ENCODE measurements around the gene MSLN.

DNA sequence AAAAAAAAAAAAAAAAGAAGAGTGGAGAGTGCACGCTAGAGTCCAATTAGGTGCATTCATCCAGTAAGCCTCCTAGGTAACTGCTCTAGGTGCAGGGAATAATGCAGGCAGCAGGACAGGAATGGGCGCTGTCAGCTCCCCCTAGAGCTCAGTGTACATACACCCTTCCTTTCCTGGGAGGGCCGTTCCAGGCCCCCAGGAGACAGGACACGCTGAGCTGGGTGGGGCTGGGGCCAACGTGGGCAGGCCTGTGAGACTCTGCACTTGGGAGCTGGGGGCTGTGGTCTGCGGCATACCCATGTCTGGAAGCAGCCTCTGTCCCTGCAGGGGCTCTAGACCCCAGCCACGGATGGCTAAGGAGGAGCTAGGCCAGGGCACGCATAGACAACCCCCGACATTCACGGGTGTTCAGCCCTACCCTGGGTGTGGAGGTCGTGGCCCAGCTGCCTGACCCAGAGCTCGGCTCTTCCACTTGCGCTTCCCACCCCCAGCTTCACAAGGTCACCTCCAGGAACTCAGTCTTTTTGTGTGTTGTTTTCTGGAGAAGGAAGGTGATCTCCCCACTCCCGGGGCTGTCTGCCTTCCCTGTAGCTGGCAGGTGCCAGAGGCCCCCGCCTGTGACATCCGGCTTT lies 40.6 kb upstream of the MSLN start:
- TF ChIP-seq, protein P1, sequence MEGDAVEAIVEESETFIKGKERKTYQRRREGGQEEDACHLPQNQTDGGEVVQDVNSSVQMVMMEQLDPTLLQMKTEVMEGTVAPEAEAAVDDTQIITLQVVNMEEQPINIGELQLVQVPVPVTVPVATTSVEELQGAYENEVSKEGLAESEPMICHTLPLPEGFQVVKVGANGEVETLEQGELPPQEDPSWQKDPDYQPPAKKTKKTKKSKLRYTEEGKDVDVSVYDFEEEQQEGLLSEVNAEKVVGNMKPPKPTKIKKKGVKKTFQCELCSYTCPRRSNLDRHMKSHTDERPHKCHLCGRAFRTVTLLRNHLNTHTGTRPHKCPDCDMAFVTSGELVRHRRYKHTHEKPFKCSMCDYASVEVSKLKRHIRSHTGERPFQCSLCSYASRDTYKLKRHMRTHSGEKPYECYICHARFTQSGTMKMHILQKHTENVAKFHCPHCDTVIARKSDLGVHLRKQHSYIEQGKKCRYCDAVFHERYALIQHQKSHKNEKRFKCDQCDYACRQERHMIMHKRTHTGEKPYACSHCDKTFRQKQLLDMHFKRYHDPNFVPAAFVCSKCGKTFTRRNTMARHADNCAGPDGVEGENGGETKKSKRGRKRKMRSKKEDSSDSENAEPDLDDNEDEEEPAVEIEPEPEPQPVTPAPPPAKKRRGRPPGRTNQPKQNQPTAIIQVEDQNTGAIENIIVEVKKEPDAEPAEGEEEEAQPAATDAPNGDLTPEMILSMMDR (IDR thresholded peaks at IDR 0.05) = peak; percentile 36
- TF ChIP-seq NR3C1 (IDR thresholded peaks at IDR 0.05) (no peak), HEYL (CRISPR knock-in tag; IDR thresholded peaks at IDR 0.05) (no peak), TP53 (CRISPR knock-in tag; IDR thresholded peaks at IDR 0.05) (peak; percentile 58; the same call in 1 of the 2 replicates)
